ENCODE measurements around the gene ZNF467.

Gene ZNF467

GRCh38 chr7:149804106-149804505 is 30.7 kb upstream of the ZNF467 start:
- TF ChIP-seq CTCF (IDR thresholded peaks at IDR 0.05; ENCODE audit: low read depth, low read length): no peak
- H3K4me3 ChIP-seq (ENCODE audit: low read depth, low read length): no peak overlapping the region

GRCh38 chr7:149803551-149804074 is 30.2 kb upstream of the ZNF467 start:
- no peak overlapping the region for H3K4me3 ChIP-seq (ENCODE audit: low read depth, low read length)
- TF ChIP-seq CTCF (IDR thresholded peaks at IDR 0.05; ENCODE audit: low read depth, low read length): no peak

GRCh38 chr7:149802966-149803365 is 29.6 kb upstream of the ZNF467 start:
- no peak for TF ChIP-seq CTCF (IDR thresholded peaks at IDR 0.05; ENCODE audit: low read depth, low read length)

GRCh38 chr7:149801816-149802215 is 28.4 kb upstream of the ZNF467 start:
- H3K4me3 ChIP-seq (ENCODE audit: low read depth, low read length): no peak overlapping the region
- TF ChIP-seq CTCF (IDR thresholded peaks at IDR 0.05; ENCODE audit: low read depth, low read length): no peak

More at GRCh38 chr7:149802966-149803365, 29.6 kb upstream of the ZNF467 start:
- H3K4me3 ChIP-seq (ENCODE audit: low read depth, low read length): no peak overlapping the region

GRCh38 chr7:149801002-149801566 is 27.7 kb upstream of the ZNF467 start:
- no peak overlapping the region for H3K4me3 ChIP-seq (ENCODE audit: low read depth, low read length)
- TF ChIP-seq CTCF (IDR thresholded peaks at IDR 0.05; ENCODE audit: low read depth, low read length): no peak

- TF ChIP-seq CTCF (IDR thresholded peaks at IDR 0.05; ENCODE audit: low read depth, low read length): no peak
- H3K4me3 ChIP-seq (ENCODE audit: low read depth, low read length): no peak overlapping the region
Observed at GRCh38 chr7:149800169-149800555, 26.8 kb upstream of the ZNF467 start.

GRCh38 chr7:149799397-149800168 is 26.2 kb upstream of the ZNF467 start:
- no peak overlapping the region for H3K4me3 ChIP-seq (ENCODE audit: low read depth, low read length)
- no peak for TF ChIP-seq CTCF (IDR thresholded peaks at IDR 0.05; ENCODE audit: low read depth, low read length)
